GM20431 (cell line): ENCODE measurements around the gene ZNF627.
"Not testable (repeated sequence)": the region's sequence is repeated elsewhere in the genome, so short reads cannot be mapped to it uniquely, and the experiment has no call there.

Source experiments
- in situ Hi-C: fragments of 300-500 bp; cut with MseI, MboI; formaldehyde crosslinking; loops from one replicate; pipeline ENCODE4 v1.15.0; 2020; ENCODE audit warnings: low sequenced_read_pairs; ENCODE audit not compliant: unreplicated experiment

The ZNF627 gene

GRCh38 chr19:11620553-11620952, 23.3 kb downstream of the ZNF627 start:
- in situ Hi-C loops: no loop called here

DNA sequence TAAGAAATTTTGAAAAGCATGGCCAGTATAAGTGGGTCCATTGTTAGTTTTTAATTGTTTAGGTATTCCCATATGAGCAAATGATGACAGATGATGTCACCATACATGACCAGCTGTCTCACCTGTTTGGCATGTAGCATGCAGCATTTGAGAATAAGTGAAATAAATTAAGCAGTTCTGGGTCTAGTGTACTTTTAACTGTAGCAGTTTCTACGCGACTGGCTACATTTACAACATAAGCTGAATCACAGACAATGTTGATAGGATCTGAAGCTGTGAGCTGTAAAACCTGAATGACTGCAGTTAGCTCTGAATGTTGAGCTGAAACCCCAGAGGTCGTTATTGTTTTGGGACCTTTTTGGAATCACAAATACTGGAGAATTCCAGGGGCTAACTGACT, 25.1 kb downstream of the ZNF627 start:
- in situ Hi-C loops: not testable (repeated sequence)

GRCh38 chr19:11624069-11624463, 26.8 kb downstream of the ZNF627 start:
- in situ Hi-C loops: no loop called here

DNA sequence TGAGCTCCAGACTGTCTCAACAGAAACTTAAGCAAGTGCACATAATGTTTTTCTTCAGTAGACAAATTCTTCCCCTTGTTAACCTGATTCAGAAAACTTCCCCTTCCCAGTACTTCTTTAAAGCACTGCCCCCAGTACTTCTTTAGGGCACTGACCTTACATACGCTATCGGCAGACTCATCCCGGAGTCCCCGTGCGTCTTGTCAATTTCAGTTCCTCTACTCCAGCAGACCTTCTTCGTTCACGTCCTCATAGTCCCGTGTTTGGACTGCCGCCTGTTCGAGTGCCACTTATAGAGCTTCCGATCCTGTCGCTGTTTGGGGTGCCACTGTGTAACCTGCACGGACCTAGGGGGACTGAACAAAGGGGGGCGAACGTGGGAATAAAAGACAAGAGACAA, 29.0 kb downstream of the ZNF627 start:
- in situ Hi-C loops: no loop called here

DNA sequence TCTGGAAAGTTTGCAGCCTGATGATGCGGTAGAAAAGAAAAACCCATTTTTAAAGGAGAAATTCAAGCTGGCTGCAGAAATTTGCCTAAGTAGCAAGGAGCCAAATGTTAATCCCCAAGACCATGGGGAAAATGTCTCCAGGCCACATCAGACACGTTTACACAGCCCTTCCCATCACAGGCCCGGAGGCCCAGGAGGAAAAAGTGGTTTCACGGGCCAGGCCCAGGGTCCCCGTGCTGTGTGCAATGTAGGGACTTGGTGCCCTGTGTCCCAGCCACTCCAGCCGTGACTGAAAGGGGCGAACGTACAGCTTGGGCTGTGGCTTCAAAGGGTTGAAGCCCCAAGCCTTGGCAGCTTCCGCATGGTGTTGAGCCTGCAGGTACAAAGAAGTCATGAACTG, 35.9 kb downstream of the ZNF627 start:
- in situ Hi-C loops: no loop called here

- in situ Hi-C loops: not testable (repeated sequence)
These were observed 36.9 kb downstream of the ZNF627 start for GRCh38 chr19:11634018-11634662.

DNA sequence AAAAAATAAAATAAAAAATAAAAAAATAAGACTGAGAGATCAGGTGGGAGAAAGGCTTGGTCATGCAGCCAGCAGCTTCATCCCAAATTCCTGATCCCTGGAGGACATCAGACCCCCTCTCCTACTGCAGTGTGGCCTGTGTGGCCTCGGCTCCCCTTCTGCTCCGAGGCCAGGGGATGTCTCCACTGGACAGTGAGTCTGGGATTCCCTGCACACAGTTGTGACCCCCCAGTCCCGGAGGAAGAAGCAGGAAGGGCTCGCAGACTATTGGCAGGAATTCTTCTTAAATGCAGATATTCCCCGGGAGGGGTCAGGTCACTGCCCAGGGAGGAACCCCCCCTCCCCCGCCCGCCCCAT, 41.9 kb downstream of the ZNF627 start:
- in situ Hi-C loops: no loop called here

- in situ Hi-C loops: no loop called here
These were observed 42.6 kb downstream of the ZNF627 start for GRCh38 chr19:11639602-11640471.

DNA sequence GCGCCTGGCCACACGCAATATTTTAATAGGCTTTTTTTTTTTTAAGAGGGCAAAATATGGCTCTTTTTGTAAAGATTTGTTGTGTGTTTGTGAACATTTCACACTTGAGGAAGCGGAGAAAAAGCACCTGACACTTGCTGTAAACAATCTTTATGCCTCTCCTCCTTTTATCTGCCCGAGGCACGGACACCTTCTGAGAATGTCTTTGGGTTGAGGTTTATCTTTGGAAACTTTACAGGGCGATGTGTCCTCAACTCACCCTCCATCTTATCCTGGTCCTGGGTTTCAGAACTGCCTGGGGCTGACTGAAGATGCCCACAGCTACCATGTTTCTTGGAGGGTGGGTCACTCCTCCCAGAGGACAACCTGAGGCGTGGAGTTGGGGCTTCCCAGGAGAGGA, 44.0 kb downstream of the ZNF627 start:
- in situ Hi-C loops: no loop called here

DNA sequence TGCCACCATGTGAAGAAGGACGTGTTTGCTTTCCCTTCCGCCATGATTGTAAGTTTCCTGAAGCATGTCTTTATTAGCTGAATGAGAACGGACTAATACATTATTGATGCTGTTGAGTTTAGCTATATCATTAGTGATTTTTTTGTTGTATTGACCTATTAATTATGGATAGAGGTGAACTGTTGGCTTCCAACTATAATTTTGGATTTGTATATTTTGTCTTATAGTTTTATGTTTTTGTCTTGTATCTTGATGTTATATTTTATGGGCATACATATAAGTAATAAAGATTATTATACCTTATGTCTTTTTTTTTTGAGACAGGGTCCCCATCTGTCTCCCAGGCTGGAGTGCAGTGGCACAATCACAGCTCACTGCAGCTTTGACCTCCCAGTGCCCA, 45.6 kb downstream of the ZNF627 start:
- in situ Hi-C loops: no loop called here

DNA sequence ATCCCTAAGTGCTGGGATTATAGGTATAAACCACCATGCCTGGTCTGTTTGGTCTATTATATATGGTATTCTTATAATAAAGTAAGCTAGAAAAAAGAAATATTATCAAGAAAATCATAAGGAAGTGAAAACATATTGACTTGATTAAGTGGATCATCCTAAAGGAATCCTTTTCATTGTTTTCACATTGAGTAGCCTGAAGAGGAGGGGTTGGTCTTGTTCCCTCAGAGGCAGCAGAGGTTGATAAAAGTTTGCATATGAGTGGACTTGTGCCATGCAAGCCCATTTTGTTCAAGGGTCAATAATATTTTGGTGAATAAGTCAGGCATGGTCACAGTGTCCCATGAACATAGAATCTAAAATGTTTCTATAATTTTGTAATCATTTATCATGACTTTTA, 52.7 kb downstream of the ZNF627 start:
- in situ Hi-C loops: no loop called here

DNA sequence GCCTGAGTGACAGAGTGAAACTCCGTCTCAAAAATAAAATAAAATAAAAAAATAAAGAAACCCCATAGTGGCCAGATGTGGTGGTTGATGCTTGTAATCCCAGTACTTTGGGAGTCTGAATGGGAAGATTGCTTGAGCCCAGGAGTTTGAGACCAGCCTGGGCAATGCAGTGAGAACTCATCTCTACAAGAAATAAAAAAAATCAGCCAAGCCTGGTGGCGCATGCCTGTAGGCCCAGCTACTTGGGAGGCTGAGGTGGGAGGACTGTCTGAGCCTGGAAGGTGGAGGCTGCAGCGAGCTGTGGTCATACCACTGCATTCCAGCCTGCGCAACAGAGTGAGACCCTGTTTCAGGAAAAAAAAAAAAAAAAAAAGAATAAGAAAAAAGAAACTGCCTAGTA, 53.8 kb downstream of the ZNF627 start:
- in situ Hi-C loops: no loop called here

GRCh38 chr19:11652056-11652455, 54.8 kb downstream of the ZNF627 start:
- in situ Hi-C loops: no loop called here

DNA sequence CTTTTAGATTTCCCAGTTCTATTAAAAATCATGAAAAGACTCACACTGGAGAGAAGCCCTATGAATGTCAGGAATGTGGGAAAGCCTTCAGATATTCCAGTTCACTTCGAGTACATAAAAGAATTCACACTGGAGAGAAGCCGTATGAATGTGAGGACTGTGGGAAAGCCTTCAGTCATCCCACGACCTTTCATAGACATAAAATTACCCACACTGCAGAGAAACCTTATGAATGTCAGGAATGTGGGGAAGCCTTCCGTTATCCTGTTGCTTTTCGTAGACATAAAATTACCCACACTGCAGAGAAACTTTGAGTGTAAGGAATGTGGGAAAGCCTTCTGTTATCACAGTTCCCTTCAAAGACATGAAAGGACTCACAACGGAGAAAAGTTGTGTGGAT, 55.2 kb downstream of the ZNF627 start:
- in situ Hi-C loops: no loop called here

DNA sequence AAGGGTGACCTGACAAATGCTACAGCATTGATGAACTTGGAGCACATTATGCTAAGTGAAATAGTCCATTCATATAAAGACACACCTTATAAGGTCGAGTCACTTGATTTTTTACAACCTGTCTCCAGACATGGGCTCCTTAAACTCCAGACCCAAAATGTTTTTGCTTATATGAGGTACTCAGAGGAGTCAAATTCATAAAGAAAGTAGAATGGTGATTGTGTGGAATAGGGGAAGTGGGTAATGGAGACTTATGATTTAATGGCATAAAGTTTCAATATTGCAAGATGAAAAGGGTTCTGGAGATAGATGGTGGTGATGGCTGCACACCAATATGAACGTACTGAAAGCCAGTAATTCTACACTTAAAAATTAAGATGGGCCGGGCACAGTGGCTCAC, 59.3 kb downstream of the ZNF627 start:
- in situ Hi-C loops: no loop called here

DNA sequence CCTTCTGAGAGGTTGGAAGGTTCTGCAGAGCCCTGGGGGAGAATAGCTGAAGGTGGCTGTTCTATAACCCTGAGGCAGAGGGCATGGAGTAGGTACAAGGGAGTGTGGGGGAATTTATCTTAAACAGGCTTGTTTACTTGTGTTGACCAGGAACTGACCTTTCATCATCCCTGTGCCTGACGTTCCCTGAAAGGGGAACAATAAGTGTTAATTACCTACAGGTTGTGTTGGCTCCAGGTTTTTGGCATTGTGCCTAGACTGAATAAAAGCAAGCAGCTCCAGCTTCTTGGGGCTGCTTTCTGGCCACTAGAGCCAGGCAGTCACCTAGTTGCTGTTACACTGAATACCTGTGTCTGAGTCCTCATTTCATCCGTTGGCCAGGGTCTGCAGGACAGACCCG, 60.0 kb downstream of the ZNF627 start:
- in situ Hi-C loops: no loop called here

GRCh38 chr19:11658970-11659369, 61.7 kb downstream of the ZNF627 start:
- in situ Hi-C loops: no loop called here

GRCh38 chr19:11659612-11660011, 62.3 kb downstream of the ZNF627 start:
- in situ Hi-C loops: no loop called here

GRCh38 chr19:11662278-11662677, 65.0 kb downstream of the ZNF627 start:
- in situ Hi-C loops: no loop called here

DNA sequence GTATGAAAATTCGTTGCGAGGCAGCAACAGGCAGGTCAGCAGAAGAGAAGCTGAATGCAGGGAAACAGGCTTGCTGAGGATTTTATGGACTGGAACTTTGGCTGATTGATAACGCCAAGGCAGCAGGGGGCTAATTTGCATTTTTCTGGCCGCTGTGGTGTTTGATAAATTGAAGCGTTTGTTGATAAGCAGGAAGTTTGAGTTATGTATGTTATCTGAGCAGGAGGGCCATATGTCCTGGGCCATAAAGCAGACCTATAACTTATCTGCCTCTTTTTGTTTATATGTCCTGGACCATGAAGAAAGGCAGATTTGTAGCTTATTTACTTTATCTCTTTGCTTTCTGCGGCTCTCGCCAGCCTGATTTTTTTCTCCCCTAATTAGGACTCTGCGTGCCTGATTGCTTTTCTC, 65.9 kb downstream of the ZNF627 start:
- in situ Hi-C loops: no loop called here
